ENCODE data around the gene ABHD10.

Gene ABHD10

GRCh38 chr3:112000966-112001365 is 22.1 kb downstream of the ABHD10 start:
- DNase-seq (ENCODE audit: low read depth), result no peak

- DNase-seq (ENCODE audit: low read depth), result no peak
Observed at GRCh38 chr3:112001526-112001925, 22.7 kb downstream of the ABHD10 start.

- DNase-seq (ENCODE audit: low read depth), result no peak
Observed at GRCh38 chr3:112002096-112002971, 23.5 kb downstream of the ABHD10 start.

- no peak for DNase-seq (ENCODE audit: low read depth)
Observed at GRCh38 chr3:112003321-112004080, 24.7 kb downstream of the ABHD10 start.

GRCh38 chr3:112004187-112004586 is 25.4 kb downstream of the ABHD10 start:
- DNase-seq (ENCODE audit: low read depth), result no peak

- DNase-seq (ENCODE audit: low read depth), result no peak
Observed at GRCh38 chr3:112004669-112005068, 25.8 kb downstream of the ABHD10 start.

GRCh38 chr3:112005091-112005672 is 26.4 kb downstream of the ABHD10 start:
- DNase-seq (ENCODE audit: low read depth), result no peak

- no peak for DNase-seq (ENCODE audit: low read depth)
Observed at GRCh38 chr3:112007633-112008032, 28.8 kb downstream of the ABHD10 start.

GRCh38 chr3:112009670-112010069 is 30.8 kb downstream of the ABHD10 start:
- no peak for DNase-seq (ENCODE audit: low read depth)

GRCh38 chr3:112010636-112011035 is 31.8 kb downstream of the ABHD10 start:
- DNase-seq (ENCODE audit: low read depth), result no peak

GRCh38 chr3:112011376-112011940 is 32.6 kb downstream of the ABHD10 start:
- no peak for DNase-seq (ENCODE audit: low read depth)

- no peak for DNase-seq (ENCODE audit: low read depth)
Observed at GRCh38 chr3:112012205-112012992, 33.6 kb downstream of the ABHD10 start.

GRCh38 chr3:112013058-112013783 is 34.4 kb downstream of the ABHD10 start:
- peak; percentile 28 for DNase-seq (ENCODE audit: low read depth)

- DNase-seq (ENCODE audit: low read depth), result no peak
Observed at GRCh38 chr3:112013784-112014143, 34.9 kb downstream of the ABHD10 start.

GRCh38 chr3:112017091-112017490 is 38.3 kb downstream of the ABHD10 start:
- DNase-seq (ENCODE audit: low read depth), result no peak

- DNase-seq (ENCODE audit: low read depth), result no peak
Observed at GRCh38 chr3:112018712-112019111, 39.9 kb downstream of the ABHD10 start.

- no peak for DNase-seq (ENCODE audit: low read depth)
Observed at GRCh38 chr3:112019716-112020115, 40.9 kb downstream of the ABHD10 start.

- no peak for DNase-seq (ENCODE audit: low read depth)
Observed at GRCh38 chr3:112020674-112021085, 41.9 kb downstream of the ABHD10 start.

GRCh38 chr3:112027142-112027541 is 48.3 kb downstream of the ABHD10 start:
- no peak for DNase-seq (ENCODE audit: low read depth)

- no peak for DNase-seq (ENCODE audit: low read depth)
Observed at GRCh38 chr3:112027826-112028225, 49.0 kb downstream of the ABHD10 start.

- DNase-seq (ENCODE audit: low read depth), result no peak
Observed at GRCh38 chr3:112030901-112031300, 52.1 kb downstream of the ABHD10 start.

Data from stimulated activated CD8-positive, alpha-beta memory T cell treated with anti-CD3 and anti-CD28 coated beads, Interleukin-15, amount 100 ng/mL, for 1 hour (primary cell).